Testis (tissue), 2 donors: ENCODE data around the gene SLC16A11.

Source experiments
- CTCF ChIP-seq, 3 experiments: fragments of 450-650 bp in 2 of 3; fragments of 200-600 bp in 1 of 3; sonication (generic) in 1 of 3; IDR thresholded peaks; one replicate each; pipeline ENCODE4 v1.5.1; 2016 to 2019; ENCODE audit warnings: antibody characterized with exemption in 3 of 3, mild to moderate bottlenecking in 2 of 3, moderate library complexity in 1 of 3
- POLR2A ChIP-seq: fragments of 450-650 bp; IDR thresholded peaks from one replicate; pipeline ENCODE4 v1.6.1; 2017; ENCODE audit warnings: antibody characterized with exemption, mild to moderate bottlenecking, moderate library complexity

- no peak for TF ChIP-seq CTCF (IDR thresholded peaks at IDR 0.05)
- TF ChIP-seq POLR2A = no peak
Observed at GRCh38 chr17:6997171-6997570, 46.7 kb downstream of the SLC16A11 start.
